Measurements from ENCODE around the gene CDH4. TPM values are rescaled to one million over a fixed set of nuclear protein-coding genes. Genes with fewer than 3 reads are reported as not detected.

The CDH4 gene
- total and polyA plus RNA-seq, 2 of the 13 experiments (the other 11 are each of a cell fraction or from before 2014, with no cell fraction given), result not detected

DNA sequence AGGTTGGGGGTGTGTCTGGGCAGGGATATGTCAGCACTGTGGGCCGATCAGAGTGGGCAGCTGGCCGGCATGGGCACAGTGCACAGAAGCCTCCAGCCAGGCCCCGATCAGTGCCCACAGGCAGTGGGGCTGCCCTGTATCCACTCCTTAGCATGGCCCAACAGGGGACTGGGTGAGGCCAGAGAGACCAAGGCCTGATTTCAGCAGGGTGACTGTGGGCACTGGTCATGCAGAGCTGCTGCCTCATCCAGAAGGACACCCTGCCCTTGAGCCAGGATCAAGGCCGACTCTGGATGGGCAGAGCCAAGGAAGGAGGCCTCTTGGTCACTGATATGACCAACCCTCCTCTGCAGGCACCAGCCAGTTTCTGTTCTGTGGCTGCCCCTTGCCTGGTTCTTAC, 159.7 kb downstream of the CDH4 start:
- no peak for FAIRE-seq
- no peaks in the 10 kb centered on the region for H3K36me3 ChIP-seq (replicated peaks in 1 of 2; ENCODE audit: control insufficient read depth in 1 of 2, insufficient read depth in 2 of 2, low read length in 2 of 2)

DNA sequence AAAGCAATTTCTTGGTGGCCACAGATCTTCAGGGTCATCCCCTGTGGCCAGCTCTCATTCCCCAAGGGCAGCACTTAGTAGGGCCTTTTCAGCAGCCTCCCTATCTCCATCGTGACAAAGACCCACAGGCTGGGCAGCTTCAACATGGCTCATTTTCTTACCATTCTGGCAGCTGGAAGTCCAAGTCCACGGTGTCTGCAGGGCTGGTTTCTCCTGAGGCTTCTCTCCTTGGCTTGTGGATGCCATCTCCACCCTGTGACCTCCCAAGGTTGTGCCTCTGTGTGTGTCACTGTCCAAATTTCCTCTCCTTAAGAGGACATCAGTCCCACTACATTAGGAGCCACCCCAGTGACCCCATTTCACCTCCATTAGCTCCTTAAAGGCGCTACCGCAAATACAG, 161.7 kb downstream of the CDH4 start:
- intact Hi-C loops (cut with micrococcal nuclease; ENCODE audit: unreplicated experiment), result no loop called here
- ATAC-seq (no peak), FAIRE-seq (no peak), DNase-seq (ENCODE audit: low spot score) (no peak)
- no peak overlapping the region for H2AFZ ChIP-seq (ENCODE audit: low read length)
- H3K9me3 ChIP-seq (ENCODE audit: low read length), result no peaks in the 10 kb centered on the region
- no TSS peak for BruUV-seq (replicated peaks)
- H3K27ac ChIP-seq (ENCODE audit: extremely low read length, insufficient read depth, low read length), result no peak overlapping the region
- no peak overlapping the region for H3K4me2 ChIP-seq (ENCODE audit: low read depth, low read length)
- H3K4me3 ChIP-seq (replicated peaks in 1 of 3; ENCODE audit: insufficient read depth in 1 of 3, low read depth in 2 of 3, low read length in 3 of 3), result no peak overlapping the region
- H3K9ac ChIP-seq (ENCODE audit: insufficient read depth, low read depth, low read length), result no peak overlapping the region
- peaks cover 2 to 21% of the 10 kb centered on the region in 2 experiments; a peak in 3 of 5 replicates for H3K27me3 ChIP-seq (ENCODE audit: control insufficient read depth in 1 of 2, insufficient read depth in 2 of 2, low read length in 2 of 2)
- peaks cover 3% of the 10 kb centered on the region; the same call in 1 of the 2 replicates for H4K20me1 ChIP-seq (ENCODE audit: insufficient read depth, low read length)
- POLR2A ChIA-PET, result no interaction called here
- WGBS (ENCODE audit: low lambda C conversion rate), result 45% methylated on average over 4 of the region's 4 CpGs
- no peak for TF ChIP-seq RNF2 (conservative IDR thresholded peaks at IDR 0.05; ENCODE audit: low read depth)
- no peak for TF ChIP-seq NRL (CRISPR knock-in tag; IDR thresholded peaks at IDR 0.05; ENCODE audit: borderline replicate concordance)
- no peak for TF ChIP-seq ZNF839 (CRISPR knock-in tag; IDR thresholded peaks at IDR 0.05; ENCODE audit: borderline replicate concordance)
- TF ChIP-seq ZNF605 (CRISPR knock-in tag; IDR thresholded peaks at IDR 0.05), result no peak
- TF ChIP-seq RFX3 (CRISPR knock-in tag; IDR thresholded peaks at IDR 0.05), result no peak
- no peak for TF ChIP-seq SRSF1 (optimal IDR thresholded peaks at IDR 0.05; ENCODE audit: low read depth, low read length)
- TF ChIP-seq, protein P1, sequence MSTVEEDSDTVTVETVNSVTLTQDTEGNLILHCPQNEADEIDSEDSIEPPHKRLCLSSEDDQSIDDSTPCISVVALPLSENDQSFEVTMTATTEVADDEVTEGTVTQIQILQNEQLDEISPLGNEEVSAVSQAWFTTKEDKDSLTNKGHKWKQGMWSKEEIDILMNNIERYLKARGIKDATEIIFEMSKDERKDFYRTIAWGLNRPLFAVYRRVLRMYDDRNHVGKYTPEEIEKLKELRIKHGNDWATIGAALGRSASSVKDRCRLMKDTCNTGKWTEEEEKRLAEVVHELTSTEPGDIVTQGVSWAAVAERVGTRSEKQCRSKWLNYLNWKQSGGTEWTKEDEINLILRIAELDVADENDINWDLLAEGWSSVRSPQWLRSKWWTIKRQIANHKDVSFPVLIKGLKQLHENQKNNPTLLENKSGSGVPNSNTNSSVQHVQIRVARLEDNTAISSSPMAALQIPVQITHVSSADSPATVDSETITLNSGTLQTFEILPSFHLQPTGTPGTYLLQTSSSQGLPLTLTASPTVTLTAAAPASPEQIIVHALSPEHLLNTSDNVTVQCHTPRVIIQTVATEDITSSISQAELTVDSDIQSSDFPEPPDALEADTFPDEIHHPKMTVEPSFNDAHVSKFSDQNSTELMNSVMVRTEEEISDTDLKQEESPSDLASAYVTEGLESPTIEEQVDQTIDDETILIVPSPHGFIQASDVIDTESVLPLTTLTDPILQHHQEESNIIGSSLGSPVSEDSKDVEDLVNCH (CRISPR knock-in tag; IDR thresholded peaks at IDR 0.05), result no peak
- no peak for TF ChIP-seq ZBTB7A (CRISPR knock-in tag; IDR thresholded peaks at IDR 0.05)
- no peak for TF ChIP-seq ZNF672 (CRISPR knock-in tag; IDR thresholded peaks at IDR 0.05)
- no peak for TF ChIP-seq ZFP36L2 (CRISPR knock-in tag; IDR thresholded peaks at IDR 0.05)
- no peak for TF ChIP-seq DMAP1 (CRISPR knock-in tag; IDR thresholded peaks at IDR 0.05)
- TF ChIP-seq, protein P2, sequence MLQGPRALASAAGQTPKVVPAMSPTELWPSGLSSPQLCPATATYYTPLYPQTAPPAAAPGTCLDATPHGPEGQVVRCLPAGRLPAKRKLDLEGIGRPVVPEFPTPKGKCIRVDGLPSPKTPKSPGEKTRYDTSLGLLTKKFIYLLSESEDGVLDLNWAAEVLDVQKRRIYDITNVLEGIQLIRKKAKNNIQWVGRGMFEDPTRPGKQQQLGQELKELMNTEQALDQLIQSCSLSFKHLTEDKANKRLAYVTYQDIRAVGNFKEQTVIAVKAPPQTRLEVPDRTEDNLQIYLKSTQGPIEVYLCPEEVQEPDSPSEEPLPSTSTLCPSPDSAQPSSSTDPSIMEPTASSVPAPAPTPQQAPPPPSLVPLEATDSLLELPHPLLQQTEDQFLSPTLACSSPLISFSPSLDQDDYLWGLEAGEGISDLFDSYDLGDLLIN (CRISPR knock-in tag; IDR thresholded peaks at IDR 0.05; ENCODE audit: borderline replicate concordance), result no peak
- TF ChIP-seq HNRNPK (IDR thresholded peaks at IDR 0.05; ENCODE audit: low read depth, low read length, poor library complexity, severe bottlenecking), result no peak
- TF ChIP-seq FOXK2 (IDR thresholded peaks at IDR 0.05), result no peak
- no peak for TF ChIP-seq ATF1 (CRISPR knock-in tag; IDR thresholded peaks at IDR 0.05)
- CTCF ChIA-PET (ENCODE audit: low intra/inter-chr PET ratio, low total read pairs), result no interaction called here
- H3K79me2 ChIP-seq (ENCODE audit: insufficient read depth, low read length), result no peaks in the 10 kb centered on the region
- in situ Hi-C loops (cut with HindIII; ENCODE audit: extremely low pct_ligation_motif_present, low pct_unique_long_range_greater_than_20kb), result no loop called here
- no peaks in the 10 kb centered on the region for H3K4me1 ChIP-seq (ENCODE audit: insufficient read depth, low read length)
- H3K36me3 ChIP-seq (replicated peaks in 1 of 2; ENCODE audit: control insufficient read depth in 1 of 2, insufficient read depth in 2 of 2, low read length in 2 of 2), result no peaks in the 10 kb centered on the region

More for the DNA sequence above, 159.7 kb downstream of the CDH4 start:
- no peak overlapping the region for H2AFZ ChIP-seq (ENCODE audit: low read length)
- no peak overlapping the region for H3K9ac ChIP-seq (ENCODE audit: insufficient read depth, low read depth, low read length)
- no peaks in the 10 kb centered on the region for H3K79me2 ChIP-seq (ENCODE audit: insufficient read depth, low read length)
- ChIA-PET CTCF (ENCODE audit: low intra/inter-chr PET ratio, low total read pairs) (no interaction called here), POLR2A (no interaction called here)
- H3K4me3 ChIP-seq (replicated peaks in 1 of 3; ENCODE audit: insufficient read depth in 1 of 3, low read depth in 2 of 3, low read length in 3 of 3), result no peak overlapping the region
- BruUV-seq (replicated peaks), result no TSS peak
- no peak for TF ChIP-seq BRD4 (CRISPR knock-in tag; IDR thresholded peaks at IDR 0.05)
- no peak for TF ChIP-seq HOXA3 (CRISPR knock-in tag; IDR thresholded peaks at IDR 0.05)
- no peak for TF ChIP-seq DNMT1 (CRISPR knock-in tag; IDR thresholded peaks at IDR 0.05)
- TF ChIP-seq, protein P3, sequence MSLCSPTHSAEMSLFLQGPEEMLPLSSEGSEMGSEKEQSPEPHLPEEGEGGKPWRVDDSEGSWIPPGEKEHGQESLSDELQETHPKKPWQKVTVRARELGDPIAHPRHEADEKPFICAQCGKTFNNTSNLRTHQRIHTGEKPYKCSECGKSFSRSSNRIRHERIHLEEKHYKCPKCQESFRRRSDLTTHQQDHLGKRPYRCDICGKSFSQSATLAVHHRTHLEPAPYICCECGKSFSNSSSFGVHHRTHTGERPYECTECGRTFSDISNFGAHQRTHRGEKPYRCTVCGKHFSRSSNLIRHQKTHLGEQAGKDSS (CRISPR knock-in tag; IDR thresholded peaks at IDR 0.05; ENCODE audit: borderline replicate concordance, low read depth), result no peak
- TF ChIP-seq NFE2L1 (CRISPR knock-in tag; IDR thresholded peaks at IDR 0.05; ENCODE audit: borderline replicate concordance), result no peak
- H3K4me2 ChIP-seq (ENCODE audit: low read depth, low read length), result no peak overlapping the region
- no peaks in the 10 kb centered on the region for H4K20me1 ChIP-seq (ENCODE audit: insufficient read depth, low read length)
- intact Hi-C loops (cut with micrococcal nuclease; ENCODE audit: unreplicated experiment), result no loop called here
- ATAC-seq (no peak; the same call in 2 of the 3 replicates), DNase-seq (ENCODE audit: low spot score) (no peak)
- no peaks in the 10 kb centered on the region for H3K9me3 ChIP-seq (ENCODE audit: low read length)
- no peak overlapping the region for H3K27ac ChIP-seq (ENCODE audit: extremely low read length, insufficient read depth, low read length)
- H3K4me1 ChIP-seq (ENCODE audit: insufficient read depth, low read length), result no peaks in the 10 kb centered on the region
- peaks cover 0 to 5% of the 10 kb centered on the region in 2 experiments; a peak in 2 of 5 replicates for H3K27me3 ChIP-seq (ENCODE audit: control insufficient read depth in 1 of 2, insufficient read depth in 2 of 2, low read length in 2 of 2)
- 8% methylated on average over 4 of the region's 4 CpGs for WGBS (ENCODE audit: low lambda C conversion rate)
- in situ Hi-C loops (cut with HindIII; ENCODE audit: extremely low pct_ligation_motif_present, low pct_unique_long_range_greater_than_20kb), result no loop called here

Measured in HepG2 (cell line).